Lung microvascular endothelial cell (primary cell): ENCODE measurements around the gene FLT1. TPM values are rescaled to one million over a fixed set of nuclear protein-coding genes. Genes with fewer than 3 reads are reported as not detected.
A peak's percentile ranks its signal among the peaks of the same experiment; 100 is the strongest.

Experiments used
- DNase-seq, 2 donors: peaks; one replicate each; pipeline versions ENCODE4 v3.0.0 to v3.0.0-alpha.2; 2010; ENCODE audit warnings: low read depth in 2 of 2
- total RNA-seq: library from RNA; depleted of rRNA; stranded (reverse); fragments of >200 nt; gene quantifications from 2 replicates; pipeline ENCODE4 v1.2.1, GENCODE V29; 2014

FLT1 gene, protein sequence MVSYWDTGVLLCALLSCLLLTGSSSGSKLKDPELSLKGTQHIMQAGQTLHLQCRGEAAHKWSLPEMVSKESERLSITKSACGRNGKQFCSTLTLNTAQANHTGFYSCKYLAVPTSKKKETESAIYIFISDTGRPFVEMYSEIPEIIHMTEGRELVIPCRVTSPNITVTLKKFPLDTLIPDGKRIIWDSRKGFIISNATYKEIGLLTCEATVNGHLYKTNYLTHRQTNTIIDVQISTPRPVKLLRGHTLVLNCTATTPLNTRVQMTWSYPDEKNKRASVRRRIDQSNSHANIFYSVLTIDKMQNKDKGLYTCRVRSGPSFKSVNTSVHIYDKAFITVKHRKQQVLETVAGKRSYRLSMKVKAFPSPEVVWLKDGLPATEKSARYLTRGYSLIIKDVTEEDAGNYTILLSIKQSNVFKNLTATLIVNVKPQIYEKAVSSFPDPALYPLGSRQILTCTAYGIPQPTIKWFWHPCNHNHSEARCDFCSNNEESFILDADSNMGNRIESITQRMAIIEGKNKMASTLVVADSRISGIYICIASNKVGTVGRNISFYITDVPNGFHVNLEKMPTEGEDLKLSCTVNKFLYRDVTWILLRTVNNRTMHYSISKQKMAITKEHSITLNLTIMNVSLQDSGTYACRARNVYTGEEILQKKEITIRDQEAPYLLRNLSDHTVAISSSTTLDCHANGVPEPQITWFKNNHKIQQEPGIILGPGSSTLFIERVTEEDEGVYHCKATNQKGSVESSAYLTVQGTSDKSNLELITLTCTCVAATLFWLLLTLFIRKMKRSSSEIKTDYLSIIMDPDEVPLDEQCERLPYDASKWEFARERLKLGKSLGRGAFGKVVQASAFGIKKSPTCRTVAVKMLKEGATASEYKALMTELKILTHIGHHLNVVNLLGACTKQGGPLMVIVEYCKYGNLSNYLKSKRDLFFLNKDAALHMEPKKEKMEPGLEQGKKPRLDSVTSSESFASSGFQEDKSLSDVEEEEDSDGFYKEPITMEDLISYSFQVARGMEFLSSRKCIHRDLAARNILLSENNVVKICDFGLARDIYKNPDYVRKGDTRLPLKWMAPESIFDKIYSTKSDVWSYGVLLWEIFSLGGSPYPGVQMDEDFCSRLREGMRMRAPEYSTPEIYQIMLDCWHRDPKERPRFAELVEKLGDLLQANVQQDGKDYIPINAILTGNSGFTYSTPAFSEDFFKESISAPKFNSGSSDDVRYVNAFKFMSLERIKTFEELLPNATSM (N-terminal part only)
- 3.4 and 42.7 TPM in 2 replicates for total RNA-seq

DNA sequence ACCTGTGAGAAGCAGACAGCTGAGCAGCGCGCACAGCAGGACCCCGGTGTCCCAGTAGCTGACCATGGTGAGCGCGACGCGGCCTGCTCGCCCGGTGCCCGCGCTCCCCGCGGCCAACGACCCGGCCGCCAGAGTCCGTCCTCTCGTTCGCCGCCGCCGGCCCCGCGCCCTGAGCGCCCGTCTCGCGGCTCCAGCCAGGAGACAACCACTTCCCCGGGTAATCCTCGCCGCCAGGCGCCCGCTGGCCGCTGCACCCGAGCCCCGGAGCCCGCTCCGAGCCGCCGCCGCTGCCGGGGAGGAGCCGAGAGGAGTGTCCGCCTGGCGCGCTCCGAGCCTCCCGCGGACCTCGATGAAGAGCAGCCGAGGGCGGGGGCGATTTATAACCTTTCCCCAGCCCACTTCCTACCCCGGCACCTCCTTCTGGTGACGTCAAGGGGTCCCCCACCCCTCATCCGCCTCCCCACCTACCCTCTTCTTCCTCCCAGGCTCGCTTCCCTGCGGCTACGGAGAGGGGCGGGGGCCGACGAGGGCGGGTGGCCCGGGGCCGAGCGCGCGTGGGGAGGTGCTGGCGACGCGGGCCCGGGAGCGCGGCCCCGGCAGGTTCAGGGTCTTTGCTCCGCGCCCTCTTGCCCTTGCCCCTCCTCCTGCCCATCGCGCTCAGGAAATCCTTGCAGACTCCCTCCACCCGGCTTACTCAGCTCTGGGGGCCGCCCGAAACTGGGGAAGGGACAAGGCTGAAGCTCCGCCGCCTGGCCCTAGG, at the start of gene FLT1:
Gene FLT1, minus strand, starts transcription at position 351 of the 760 bp plus-strand sequence. Its CDS starts 285 bp downstream, at position 66.
- peak; percentile 66 to 79 for DNase-seq

DNA sequence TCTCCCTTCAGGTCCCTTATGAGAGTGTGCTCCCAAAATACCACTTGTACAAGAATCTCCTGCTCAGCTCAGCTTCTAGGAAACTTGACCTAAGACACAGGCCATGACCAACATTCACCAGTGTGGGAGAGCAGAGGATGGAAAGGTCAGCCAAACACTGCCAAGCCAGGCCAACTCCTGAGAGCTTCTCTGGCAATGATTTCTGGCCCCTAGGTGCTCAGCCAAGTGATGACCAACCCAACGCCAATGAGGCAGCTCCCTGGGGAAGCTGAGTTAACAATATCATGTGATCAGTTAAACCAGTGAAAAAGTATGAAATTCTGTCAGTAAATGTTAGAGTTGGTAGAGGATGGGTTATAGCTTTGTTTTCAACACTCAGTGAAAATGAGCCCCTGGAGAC, 49.1 kb upstream of the FLT1 start:
- no peak for DNase-seq

DNA sequence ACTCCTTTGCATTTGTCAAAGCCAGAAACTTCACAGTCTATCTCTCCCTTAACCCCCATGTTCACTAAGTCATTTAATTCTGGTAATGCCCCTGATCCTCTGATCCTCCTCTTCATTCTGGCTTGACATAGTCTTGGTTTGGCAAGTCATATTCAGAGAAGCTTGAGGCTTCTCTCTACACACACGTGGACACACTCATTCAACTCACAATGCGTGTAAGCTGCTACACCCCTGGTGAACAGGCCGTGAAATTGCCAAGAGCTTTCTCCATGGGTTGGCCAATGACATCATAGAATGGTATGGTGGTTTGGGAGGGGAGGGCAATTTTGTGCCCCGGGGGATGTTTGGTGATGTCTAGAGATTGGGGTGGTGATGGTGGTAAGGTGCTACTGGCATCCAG, 47.9 kb upstream of the FLT1 start:
- no peak for DNase-seq

DNA sequence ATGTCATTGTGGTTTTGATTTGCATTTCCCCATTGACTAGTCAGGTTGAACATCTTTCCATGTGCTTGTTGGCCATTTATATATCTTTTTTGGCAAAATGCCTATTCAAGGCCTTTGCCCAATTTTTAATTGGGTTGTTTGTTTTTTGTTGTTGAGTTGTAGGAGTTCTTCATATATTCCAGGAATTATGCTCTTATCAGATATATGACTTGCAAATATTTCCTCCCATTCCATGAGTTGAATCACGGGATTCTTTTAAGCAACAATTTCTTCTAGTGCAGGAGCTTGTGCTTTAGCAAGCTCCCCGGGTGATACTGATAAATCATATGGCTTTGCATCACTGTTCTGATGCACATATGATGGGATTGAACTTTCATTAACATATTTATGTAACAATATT, 47.0 kb upstream of the FLT1 start:
- DNase-seq, result no peak

DNA sequence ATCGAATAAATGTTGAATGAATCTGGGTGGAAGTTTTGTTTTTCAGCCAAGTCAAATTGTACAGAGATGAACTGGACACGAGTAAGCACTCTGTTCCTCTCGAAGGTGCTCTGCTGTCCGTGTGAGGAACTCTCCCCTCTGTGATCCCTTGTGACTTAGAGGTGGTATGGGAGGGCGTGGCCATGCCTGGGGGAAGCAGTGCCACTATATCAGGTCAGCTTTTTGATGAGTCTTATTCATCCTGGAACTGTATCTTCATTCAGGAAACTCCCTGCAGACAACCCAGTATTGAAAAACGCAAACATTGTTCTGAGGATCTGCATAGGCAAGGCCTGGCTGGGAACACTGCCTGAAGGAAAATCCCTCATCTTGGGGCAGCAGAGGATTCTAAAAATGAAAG, 45.7 kb upstream of the FLT1 start:
- no peak for DNase-seq

DNA sequence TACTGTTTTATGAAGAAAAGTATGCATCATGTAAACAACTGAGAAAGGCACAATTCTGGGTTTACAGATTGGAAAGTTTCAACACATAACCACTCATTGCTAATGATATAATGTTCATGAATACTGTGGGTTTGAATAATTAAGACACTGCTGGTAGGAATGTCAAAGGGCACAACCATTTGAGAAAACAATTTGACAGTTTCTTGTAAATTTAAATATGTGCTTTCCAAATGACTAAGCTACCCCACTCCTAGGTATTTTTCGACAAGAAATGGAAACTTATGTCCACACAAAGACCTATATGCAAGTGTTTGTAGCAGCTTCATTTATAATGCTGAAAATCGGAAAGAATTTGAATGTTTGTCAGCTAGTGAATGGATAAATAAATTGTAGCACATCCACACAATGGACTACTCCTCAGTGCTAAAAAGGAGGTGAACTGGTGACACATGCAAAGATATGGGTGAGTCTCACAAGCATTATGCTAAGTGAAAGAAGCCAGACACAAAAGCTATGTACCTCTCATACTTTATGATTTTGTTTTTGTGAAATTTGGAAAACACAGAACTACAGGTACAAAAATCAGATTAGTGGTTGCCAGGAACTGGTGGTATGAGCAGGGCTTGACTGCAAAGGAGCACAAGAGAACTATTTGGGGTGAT, 44.8 kb upstream of the FLT1 start:
- DNase-seq, result no peak

DNA sequence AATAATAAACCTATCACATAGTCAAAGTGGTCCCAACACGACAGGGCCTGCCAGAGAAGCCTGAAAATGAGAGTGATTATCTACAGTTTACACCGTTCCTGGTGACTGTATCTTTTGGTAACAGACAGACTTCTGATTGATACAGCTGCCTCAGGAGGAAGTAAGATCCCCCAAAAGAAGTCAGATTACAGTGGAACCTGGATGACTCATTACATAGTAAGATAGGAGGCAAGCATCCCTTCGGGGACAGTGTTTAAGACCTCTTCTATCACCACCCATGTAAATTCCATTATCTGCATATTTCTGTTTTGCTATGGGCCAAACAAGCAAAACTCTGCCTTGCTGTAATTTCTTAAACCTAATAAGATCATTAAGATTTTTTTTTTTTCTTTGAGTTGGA, 44.0 kb upstream of the FLT1 start:
- DNase-seq, result no peak

DNA sequence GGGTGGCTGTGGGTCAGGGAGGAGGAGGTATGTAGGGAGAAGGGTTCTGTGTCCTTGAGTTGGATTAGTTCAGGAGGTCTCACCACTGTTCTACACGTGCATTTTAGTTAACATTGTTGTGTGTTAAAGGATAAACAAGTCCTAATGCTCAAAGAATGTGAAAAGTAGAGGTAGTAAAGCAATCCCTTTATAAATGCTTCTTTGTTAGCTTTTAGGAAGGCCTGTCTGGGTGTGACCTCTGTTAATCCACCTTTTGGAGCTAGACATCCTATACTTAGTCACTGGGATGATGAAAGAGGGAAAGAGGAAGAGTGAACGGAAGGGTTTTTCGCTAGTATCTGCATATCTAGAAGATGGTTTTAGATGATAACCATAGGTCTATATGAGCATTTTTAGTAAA, 42.2 kb upstream of the FLT1 start:
- DNase-seq, result no peak

DNA sequence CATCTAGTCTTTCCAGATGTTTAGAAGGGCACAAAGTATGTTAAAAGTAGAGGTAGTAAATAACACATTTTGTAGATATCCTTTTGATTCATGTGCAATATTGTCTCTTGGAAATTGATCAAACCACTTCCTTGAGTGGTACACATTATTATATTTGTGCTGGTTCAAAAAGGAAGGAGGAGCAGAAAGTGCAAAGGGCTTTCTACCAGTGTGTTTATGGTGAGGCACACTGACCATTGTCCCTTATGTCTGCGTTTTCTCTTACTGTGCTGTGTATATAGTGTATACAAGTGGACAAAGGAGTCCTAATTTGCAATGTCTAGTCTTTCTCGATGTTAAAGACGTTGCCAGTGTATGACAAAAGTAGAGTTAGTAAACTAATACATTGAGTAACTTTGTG, 41.4 kb upstream of the FLT1 start:
- no peak for DNase-seq

DNA sequence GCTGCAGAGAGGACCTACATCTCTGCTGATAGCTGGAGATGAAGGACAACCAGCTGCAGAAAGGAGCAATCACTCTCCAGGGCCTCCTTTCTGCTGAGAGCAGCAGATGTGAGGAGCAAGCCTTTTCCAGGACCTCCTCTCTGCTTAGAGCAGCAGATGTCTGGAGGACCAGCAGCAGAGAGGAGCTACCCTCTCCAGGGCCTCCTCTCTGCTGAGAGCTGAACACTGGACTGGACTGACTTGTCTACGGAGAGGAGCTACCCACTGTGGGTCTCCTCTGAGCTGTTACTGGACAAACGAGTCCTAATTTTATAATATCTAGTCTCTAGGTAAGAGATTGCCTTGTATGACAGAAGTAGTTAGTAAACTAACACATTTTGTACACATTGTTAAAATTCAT, 40.8 kb upstream of the FLT1 start:
- no peak for DNase-seq

DNA sequence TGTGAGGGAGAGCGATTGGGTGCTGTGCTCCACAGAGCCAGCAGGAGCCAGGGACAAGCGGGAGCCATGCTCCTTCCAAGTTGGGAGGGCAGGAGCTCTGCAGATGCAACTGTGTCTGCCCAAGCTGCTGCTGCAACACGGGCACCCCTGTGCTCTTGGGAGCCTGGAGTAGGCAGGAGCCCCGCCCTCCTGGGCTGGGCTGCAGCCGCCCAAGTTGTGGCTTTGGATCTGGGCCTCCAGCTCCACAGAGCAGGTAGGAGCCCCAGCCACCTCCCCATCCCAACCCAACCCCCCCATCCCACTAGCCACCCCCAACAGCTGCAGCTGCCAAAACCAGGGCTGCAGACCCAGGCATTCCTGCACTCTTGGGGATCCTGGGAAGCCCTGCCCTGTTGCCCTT, 39.9 kb upstream of the FLT1 start:
- DNase-seq, result no peak

DNA sequence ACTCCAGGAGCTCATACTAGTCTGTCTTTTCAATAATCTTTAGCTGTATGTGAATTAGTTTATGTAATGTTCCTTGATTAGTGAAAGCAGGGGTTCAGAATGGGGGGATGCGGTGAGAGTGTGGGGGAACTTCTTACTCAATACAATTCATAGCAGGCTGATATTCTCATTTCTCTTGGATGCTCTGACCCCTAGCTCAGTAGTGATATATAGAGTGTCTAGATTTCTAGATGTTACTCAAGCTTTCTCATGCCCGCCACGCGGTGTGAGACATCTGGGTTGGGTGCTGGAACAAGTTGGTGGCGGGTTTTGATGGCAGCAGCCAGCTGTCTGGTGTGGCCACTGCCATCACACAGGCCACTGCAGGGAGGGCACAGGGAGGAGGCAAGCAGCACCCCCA, 39.3 kb upstream of the FLT1 start:
- DNase-seq, result no peak

DNA sequence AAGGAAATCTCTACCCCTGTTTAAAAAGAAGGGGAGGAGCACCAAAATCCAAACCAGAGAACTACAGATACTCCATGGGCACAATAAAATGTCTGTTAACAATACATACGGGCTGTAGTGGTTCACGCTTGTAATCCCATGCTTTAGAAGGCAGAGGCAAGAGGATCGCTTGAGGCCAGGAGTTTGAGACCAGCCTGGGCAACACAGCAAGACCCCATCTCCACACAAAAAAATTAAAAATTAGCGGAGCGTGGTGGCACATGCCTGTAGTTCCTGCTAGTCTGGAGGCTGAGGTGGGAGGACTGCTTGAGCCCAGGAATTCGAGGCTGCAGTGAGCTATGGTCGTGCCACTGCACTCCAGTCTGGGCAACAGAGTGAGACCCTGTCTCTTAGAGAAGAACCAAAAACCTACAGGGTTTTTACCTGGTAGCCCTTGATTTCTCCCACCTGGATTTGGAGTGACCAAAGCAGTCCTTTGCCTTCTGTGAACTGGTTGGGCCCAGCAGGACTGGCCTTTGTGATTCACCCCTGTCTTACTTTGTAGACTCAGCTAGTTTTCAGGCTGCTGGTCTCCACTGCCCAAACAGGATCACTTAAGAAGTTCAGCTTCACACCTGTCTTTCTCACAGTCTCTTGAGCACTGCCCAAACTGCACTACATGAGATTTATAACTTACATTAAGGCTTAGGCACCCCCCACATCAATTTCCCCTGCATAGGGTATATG, 38.7 kb upstream of the FLT1 start:
- DNase-seq, result no peak

DNA sequence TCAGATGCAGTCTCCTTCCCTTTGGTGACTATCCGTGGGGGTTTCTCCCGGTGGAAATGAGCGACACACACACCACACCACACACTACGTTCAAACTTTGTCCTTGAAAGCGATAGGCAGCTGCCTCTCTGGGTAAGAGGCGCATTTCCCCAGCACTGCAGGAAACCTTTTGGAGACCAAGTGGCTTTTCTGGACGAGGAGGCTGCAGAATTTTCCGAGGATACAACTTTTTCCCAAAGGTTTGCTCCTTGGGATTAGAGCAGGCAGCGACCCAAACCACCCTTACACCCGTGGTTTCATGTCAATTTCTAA, 38.2 kb upstream of the FLT1 start:
- DNase-seq, result peak in 1 of 2 donors; percentile 13

DNA sequence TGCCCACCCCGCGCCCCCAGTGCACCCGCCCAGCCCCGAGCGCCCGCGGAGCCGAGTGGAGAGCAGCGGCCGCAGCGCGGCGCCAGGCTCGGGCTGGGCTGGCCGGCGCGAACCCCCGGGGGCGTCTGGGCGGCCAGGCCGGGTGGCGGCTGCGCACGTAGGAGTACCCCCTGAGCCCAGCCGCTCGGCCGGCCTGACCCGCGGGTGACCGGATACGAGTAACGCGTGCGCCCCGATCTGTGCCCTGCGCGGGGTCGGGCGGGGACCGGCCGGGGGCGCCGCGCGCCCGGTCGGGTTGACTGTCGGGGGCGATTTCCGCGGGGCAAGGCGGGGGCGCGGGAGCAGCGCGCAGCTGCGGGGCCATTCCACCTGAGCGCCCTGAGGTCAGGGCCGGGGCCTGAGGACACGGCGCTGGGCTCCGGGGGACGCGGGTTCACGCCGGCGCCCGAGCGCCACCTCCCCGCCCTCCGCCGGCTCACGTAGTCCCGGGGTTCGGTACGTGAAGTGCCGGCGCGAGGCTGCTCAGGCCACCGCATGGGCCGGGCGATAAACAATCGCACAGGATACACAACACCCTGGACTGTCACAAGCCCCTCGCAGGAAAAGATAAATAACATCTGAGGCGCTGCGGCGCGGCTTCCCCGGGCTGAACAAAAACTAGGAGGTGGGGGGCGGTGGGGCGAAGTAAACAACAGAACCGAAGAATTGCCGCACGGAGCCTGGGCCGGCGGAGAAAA, 37.6 kb upstream of the FLT1 start:
- DNase-seq, result peak; percentile 44 to 49

DNA sequence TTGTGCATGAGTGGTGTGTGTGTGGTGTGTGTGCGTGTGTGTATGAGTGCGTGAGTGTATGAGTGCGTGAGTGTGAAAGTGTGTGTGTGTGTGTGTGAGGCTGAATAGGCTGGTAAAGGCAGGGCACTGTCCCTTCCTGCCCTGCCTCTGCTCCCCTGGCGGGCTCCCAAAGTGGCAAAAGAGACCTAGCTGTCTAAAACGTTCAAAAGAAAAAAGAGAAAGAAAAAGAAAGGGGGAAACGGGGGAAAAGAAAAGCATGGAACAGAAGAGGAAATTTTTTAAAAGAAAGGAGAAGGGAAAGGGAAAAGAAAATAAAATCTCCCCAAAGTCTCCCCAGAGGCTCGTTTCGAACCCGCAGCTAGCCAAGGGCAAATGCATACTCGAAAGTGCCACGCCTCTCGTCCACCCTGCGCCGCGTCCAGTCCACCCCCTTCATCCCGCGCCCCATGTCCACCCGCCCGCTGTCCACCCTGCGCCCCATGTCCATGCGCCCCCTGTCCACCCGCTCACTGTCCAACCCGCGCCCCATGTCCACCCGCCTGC, 37.0 kb upstream of the FLT1 start:
- peak; percentile 38 to 40 for DNase-seq

DNA sequence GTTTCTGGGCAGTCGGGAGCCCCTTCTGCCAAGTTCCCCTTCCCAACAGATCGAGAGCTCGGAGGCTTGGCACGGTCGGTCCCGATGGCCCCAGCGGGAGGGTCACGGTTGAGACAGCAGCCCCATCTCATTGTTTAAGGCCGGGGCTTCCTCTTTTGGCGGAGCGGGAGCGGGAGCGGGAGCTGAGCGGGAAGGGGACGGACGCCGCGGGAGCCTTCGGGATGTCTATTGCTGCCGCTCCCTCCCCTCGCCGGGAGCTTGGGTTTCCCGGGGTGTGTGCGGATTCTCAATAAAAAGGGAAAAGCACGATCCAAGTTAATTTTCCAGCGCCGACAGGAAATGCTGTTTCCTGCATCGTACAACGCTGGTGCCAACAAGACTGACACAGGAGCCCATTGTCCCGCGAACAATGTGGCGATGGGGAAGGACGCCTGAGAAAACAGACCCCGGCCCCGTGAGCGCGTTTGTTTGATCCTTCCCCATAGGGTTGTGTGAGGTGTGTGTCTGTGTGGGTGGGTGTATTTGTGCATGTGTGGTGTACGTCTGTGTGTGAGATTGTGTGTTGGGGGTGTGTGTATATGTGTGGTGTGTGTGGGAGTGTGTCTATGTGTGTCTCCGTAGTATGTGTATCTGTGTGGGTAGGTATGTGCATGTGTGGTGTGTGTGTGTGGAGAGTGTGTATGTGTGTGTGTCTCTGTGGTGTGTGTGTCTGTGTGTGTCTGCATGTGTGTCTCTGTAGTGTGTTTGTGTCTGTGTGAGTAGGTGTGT, 36.3 kb upstream of the FLT1 start:
- peak; percentile 77 to 79 for DNase-seq

DNA sequence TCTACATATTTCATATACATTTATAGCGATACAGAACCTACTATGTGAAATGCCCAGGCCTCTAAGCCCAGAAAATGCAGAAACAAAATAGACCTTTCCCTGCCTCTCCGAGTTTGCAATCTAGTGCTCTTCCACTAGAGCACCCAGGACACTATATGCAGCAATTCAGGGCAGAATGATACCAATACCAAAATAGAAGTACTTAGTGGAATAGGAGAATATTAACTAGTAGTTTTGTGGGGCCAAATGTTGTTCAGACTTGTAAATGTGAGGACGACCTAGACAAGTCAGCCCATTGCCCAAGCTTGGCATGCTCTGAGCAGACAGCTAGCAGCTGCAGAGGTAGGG, 35.8 kb upstream of the FLT1 start:
- DNase-seq, result no peak

DNA sequence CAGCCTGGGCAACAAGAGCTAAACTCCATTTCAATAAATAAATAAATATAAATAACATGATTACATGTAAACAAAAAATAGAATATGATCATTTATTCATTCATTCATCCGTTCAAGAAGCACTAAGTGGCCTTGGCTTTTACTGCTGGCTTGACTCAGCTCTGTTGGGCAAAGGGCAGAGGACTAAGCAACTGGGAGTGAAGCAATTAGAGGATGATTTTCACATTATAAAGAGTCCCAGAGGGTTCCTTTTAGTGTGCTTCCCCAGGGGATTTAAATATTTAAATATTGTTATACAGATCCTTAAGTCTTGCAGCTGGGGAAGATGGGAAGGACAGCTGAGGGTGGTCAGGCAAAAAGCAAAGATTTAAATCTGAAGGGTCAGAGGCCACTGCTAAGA, 34.9 kb upstream of the FLT1 start:
- no peak for DNase-seq
